ENCODE measurements around the gene CDH5.
"Not testable (repeated sequence)": the region's sequence is repeated elsewhere in the genome, so short reads cannot be mapped to it uniquely, and the experiment has no call there.

CDH5 gene

GRCh38 chr16:66366433-66367299, at the start of gene CDH5:
CDH5 (plus strand) TSS chr16:66366691; CDS start chr16:66379338, 12,647 bp downstream.
- DNase-seq (ENCODE audit: low read depth), result no peak

- no peak for DNase-seq (ENCODE audit: low read depth)
These were observed 48.0 kb upstream of the CDH5 start for GRCh38 chr16:66318505-66318904.

GRCh38 chr16:66320774-66321173, 45.7 kb upstream of the CDH5 start:
- no peak for DNase-seq (ENCODE audit: low read depth)

- no peak for DNase-seq (ENCODE audit: low read depth)
These were observed 44.3 kb upstream of the CDH5 start for GRCh38 chr16:66322174-66322573.

- DNase-seq (ENCODE audit: low read depth), result no peak
These were observed 41.5 kb upstream of the CDH5 start for GRCh38 chr16:66324815-66325515.

GRCh38 chr16:66325717-66326376, 40.6 kb upstream of the CDH5 start:
- no peak for DNase-seq (ENCODE audit: low read depth)

GRCh38 chr16:66326991-66327513, 39.4 kb upstream of the CDH5 start:
- no peak for DNase-seq (ENCODE audit: low read depth)

GRCh38 chr16:66328282-66328681, 38.2 kb upstream of the CDH5 start:
- DNase-seq (ENCODE audit: low read depth), result no peak

- DNase-seq (ENCODE audit: low read depth), result not testable (repeated sequence)
These were observed 35.0 kb upstream of the CDH5 start for GRCh38 chr16:66331464-66331863.

- no peak for DNase-seq (ENCODE audit: low read depth)
These were observed 33.6 kb upstream of the CDH5 start for GRCh38 chr16:66332634-66333610.

- no peak for DNase-seq (ENCODE audit: low read depth)
These were observed 31.5 kb upstream of the CDH5 start for GRCh38 chr16:66334853-66335574.

- DNase-seq (ENCODE audit: low read depth), result no peak
These were observed 30.7 kb upstream of the CDH5 start for GRCh38 chr16:66335704-66336329.

GRCh38 chr16:66337463-66338188, 28.9 kb upstream of the CDH5 start:
- DNase-seq (ENCODE audit: low read depth), result no peak

GRCh38 chr16:66342294-66342900, 24.1 kb upstream of the CDH5 start:
- DNase-seq (ENCODE audit: low read depth), result no peak

- DNase-seq (ENCODE audit: low read depth), result no peak
These were observed 21.9 kb upstream of the CDH5 start for GRCh38 chr16:66344533-66345145.

- DNase-seq (ENCODE audit: low read depth), result no peak
These were observed 20.3 kb upstream of the CDH5 start for GRCh38 chr16:66346221-66346620.

- DNase-seq (ENCODE audit: low read depth), result no peak
These were observed 14.2 kb upstream of the CDH5 start for GRCh38 chr16:66352304-66352703.

- no peak for DNase-seq (ENCODE audit: low read depth)
These were observed 13.4 kb upstream of the CDH5 start for GRCh38 chr16:66353055-66353454.

Measured in activated T-helper 1 cell treated with Interleukin-2 at 50 U/mL for 16 hours (primary cell).